Testis (tissue), 3 donors: Measurements from ENCODE around the gene KIAA0586. TPM values are rescaled to one million over a fixed set of nuclear protein-coding genes. Genes with fewer than 3 reads are reported as not detected.

Experiments
- DNase-seq: peaks from one replicate; pipeline ENCODE4 v3.0.0-alpha.2; 2019
- H3K27ac ChIP-seq, 2 donors: fragments of 200-600 bp; sonication (generic); one replicate each; pipeline ENCODE4 v1.5.1; 2019
- H3K27me3 ChIP-seq: fragments of 200-600 bp; sonication (generic); one replicate; pipeline ENCODE4 v1.5.1; 2019
- H3K36me3 ChIP-seq: fragments of 200-600 bp; sonication (generic); one replicate; pipeline ENCODE4 v1.5.1; 2017; ENCODE audit warnings: low read depth; ENCODE audit errors: missing control alignments
- H3K4me1 ChIP-seq: fragments of 200-600 bp; sonication (generic); one replicate; pipeline ENCODE4 v1.5.1; 2019
- H3K4me3 ChIP-seq, 2 donors: fragments of 200-600 bp; sonication (generic); one replicate each; pipeline ENCODE4 v1.5.1; 2017 to 2019
- H3K9me3 ChIP-seq: fragments of 200-600 bp; sonication (generic); one replicate; pipeline ENCODE4 v1.5.1; 2017
- CTCF ChIP-seq, 3 experiments: fragments of 450-650 bp in 2 of 3; fragments of 200-600 bp in 1 of 3; sonication (generic) in 1 of 3; IDR thresholded peaks; one replicate each; pipeline ENCODE4 v1.5.1; 2016 to 2019; ENCODE audit warnings: antibody characterized with exemption in 3 of 3, mild to moderate bottlenecking in 2 of 3, moderate library complexity in 1 of 3
- POLR2A ChIP-seq: fragments of 450-650 bp; IDR thresholded peaks from one replicate; pipeline ENCODE4 v1.6.1; 2017; ENCODE audit warnings: antibody characterized with exemption, mild to moderate bottlenecking, moderate library complexity
- WGBS, 2 donors: methylation state at CpG; one replicate each; pipeline ENCODE4 v1.1.5; 2018; 5-methylcytosine and 5-hydroxymethylcytosine counted together
- intact Hi-C: fragments of 100-400 bp; cut with DNase I; formaldehyde crosslinking; loops from one replicate; pipeline ENCODE4 v1.15.1; 2023; ENCODE audit warnings: low total_unique reads
- polyA plus RNA-seq: library from polyadenylated mRNA; stranded (reverse); fragments of 350-450 nt; fragmentation: Illumina TruSeq; extraction: RNeasy Lipid Tissue Mini Kit (QIAGEN cat#74804); gene quantifications from one replicate; pipeline ENCODE4 v1.2.3, GENCODE V29; 2014; ENCODE audit warnings: low read depth, low replicate concordance; ENCODE audit not compliant: insufficient read depth
- total RNA-seq, 2 donors: library from RNA; depleted of rRNA; stranded (reverse); fragments of >200 nt; gene quantifications; one replicate each; pipeline ENCODE4 v1.2.3, GENCODE V29; 2016

Gene KIAA0586
- total and polyA plus RNA-seq, 3 donors from 2014 or later: 38.7 to 62.0 (median 46.2) TPM

- TF ChIP-seq CTCF (IDR thresholded peaks at IDR 0.05): no peak
- H3K9me3 ChIP-seq: no peaks in the 10 kb centered on the region
- no peaks in the 10 kb centered on the region for H3K36me3 ChIP-seq
- no peaks in the 10 kb centered on the region for H3K4me1 ChIP-seq
- WGBS, 2 donors: 68 to 81% methylated on average over 2 of the region's 2 CpGs
- intact Hi-C loops: no loop called here
- no peak for DNase-seq
- no peak overlapping the region for H3K4me3 ChIP-seq
- H3K27ac ChIP-seq: no peak overlapping the region
- H3K27me3 ChIP-seq: no peaks in the 10 kb centered on the region
Measured at GRCh38 chr14:58562141-58562540, 134.6 kb downstream of the KIAA0586 start.

GRCh38 chr14:58563978-58564377, 136.5 kb downstream of the KIAA0586 start:
- 76 to 90% methylated on average over 3 of the region's 3 CpGs for WGBS, 2 donors
- H3K4me1 ChIP-seq: no peaks in the 10 kb centered on the region
- no peaks in the 10 kb centered on the region for H3K9me3 ChIP-seq
- intact Hi-C loops: no loop called here
- no peaks in the 10 kb centered on the region for H3K27me3 ChIP-seq
- DNase-seq: no peak
- no peak overlapping the region for H3K4me3 ChIP-seq
- TF ChIP-seq POLR2A: no peak
- no peak for TF ChIP-seq CTCF (IDR thresholded peaks at IDR 0.05)
- H3K27ac ChIP-seq: no peak overlapping the region
- no peaks in the 10 kb centered on the region for H3K36me3 ChIP-seq

GRCh38 chr14:58565832-58566231, 138.3 kb downstream of the KIAA0586 start:
- no peaks in the 10 kb centered on the region for H3K4me1 ChIP-seq
- no peak overlapping the region for H3K4me3 ChIP-seq
- TF ChIP-seq CTCF (IDR thresholded peaks at IDR 0.05) (no peak), POLR2A (no peak)
- DNase-seq: no peak
- intact Hi-C loops: no loop called here
- WGBS, 2 donors: 71 to 82% methylated on average over 4 of the region's 4 CpGs
- no peaks in the 10 kb centered on the region for H3K27me3 ChIP-seq
- H3K9me3 ChIP-seq: no peaks in the 10 kb centered on the region
- H3K36me3 ChIP-seq: no peaks in the 10 kb centered on the region
- H3K27ac ChIP-seq: no peak overlapping the region

GRCh38 chr14:58566979-58567378, 139.5 kb downstream of the KIAA0586 start:
- Histone ChIP-seq H3K9me3 (no peaks in the 10 kb centered on the region), H3K4me1 (no peaks in the 10 kb centered on the region), H3K27me3 (no peaks in the 10 kb centered on the region), H3K4me3 (no peak overlapping the region), H3K27ac (no peak overlapping the region), H3K36me3 (no peaks in the 10 kb centered on the region)
- intact Hi-C loops: no loop called here
- DNase-seq: no peak
- 95 to 97% methylated on average over 3 of the region's 3 CpGs for WGBS, 2 donors
- no peak for TF ChIP-seq POLR2A
- TF ChIP-seq CTCF (IDR thresholded peaks at IDR 0.05): no peak

GRCh38 chr14:58568322-58568721, 140.8 kb downstream of the KIAA0586 start:
- H3K27ac ChIP-seq: no peak overlapping the region
- no peak for DNase-seq
- WGBS, 2 donors: 81 to 96% methylated on average over 3 of the region's 3 CpGs
- TF ChIP-seq POLR2A (no peak), CTCF (IDR thresholded peaks at IDR 0.05) (no peak)
- no peaks in the 10 kb centered on the region for H3K4me1 ChIP-seq
- no peaks in the 10 kb centered on the region for H3K9me3 ChIP-seq
- no peaks in the 10 kb centered on the region for H3K36me3 ChIP-seq
- H3K27me3 ChIP-seq: no peaks in the 10 kb centered on the region
- no peak overlapping the region for H3K4me3 ChIP-seq
- intact Hi-C loops: no loop called here
